ENCODE measurements around the gene PSME2. TPM values are rescaled to one million over a fixed set of nuclear protein-coding genes. Genes with fewer than 3 reads are reported as not detected.
A peak's percentile ranks its signal among the peaks of the same experiment; 100 is the strongest.

Gene PSME2
- polyA plus RNA-seq, 2 donors = 143 to 233 TPM

DNA sequence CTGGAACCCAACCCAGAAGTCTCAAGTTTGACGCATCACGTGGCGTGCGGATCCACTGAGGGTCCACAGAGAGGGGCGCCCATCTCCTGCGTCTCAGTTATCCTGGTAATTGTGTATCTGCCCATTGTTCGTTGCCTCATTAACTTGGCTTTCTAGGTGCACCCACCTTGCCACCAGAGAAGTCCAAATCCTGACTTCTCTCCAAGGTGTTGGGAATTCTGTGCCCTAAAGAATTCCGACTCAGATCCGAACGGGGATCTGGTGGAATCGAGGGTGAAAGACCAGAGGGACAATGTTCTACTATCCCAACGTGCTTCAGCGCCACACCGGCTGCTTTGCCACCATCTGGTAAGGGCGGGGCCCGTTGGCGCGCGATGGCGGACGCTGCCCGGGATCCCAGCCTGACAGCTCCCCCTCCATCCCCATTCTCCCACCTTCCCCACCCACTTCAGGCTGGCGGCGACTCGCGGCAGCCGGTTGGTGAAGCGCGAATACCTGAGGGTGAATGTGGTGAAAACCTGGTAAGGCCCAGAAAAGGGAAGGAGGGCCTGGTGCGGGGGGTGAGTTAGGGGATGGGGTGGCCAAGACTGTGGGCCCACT is 26.0 kb upstream of the PSME2 start:
- Histone ChIP-seq H3K4me3 (ENCODE audit: low read depth in 1 of 2, low read length in 2 of 2) (peak overlapping the region in 1 of 2 donors; percentile 35), H3K4me1 (ENCODE audit: control insufficient read depth in 2 of 2, insufficient read depth in 2 of 2, low read length in 1 of 2) (no peaks in the 10 kb centered on the region), H3K9me3 (ENCODE audit: control insufficient read depth in 2 of 2, insufficient read depth in 1 of 2, low read depth in 1 of 2, low read length in 1 of 2) (no peaks in the 10 kb centered on the region), H3K27ac (ENCODE audit: low read depth in 2 of 2, low read length in 1 of 2) (no peak overlapping the region), H3K36me3 (ENCODE audit: control insufficient read depth in 2 of 2, insufficient read depth in 2 of 2, low read length in 1 of 2) (peaks cover 0 to 10% of the 10 kb centered on the region in 2 donors), H3K27me3 (ENCODE audit: control insufficient read depth in 1 of 2, insufficient read depth in 2 of 2, low read length in 2 of 2) (no peaks in the 10 kb centered on the region)
- WGBS, 2 donors = 43 to 59% methylated on average over 30 of the region's 30 CpGs

DNA sequence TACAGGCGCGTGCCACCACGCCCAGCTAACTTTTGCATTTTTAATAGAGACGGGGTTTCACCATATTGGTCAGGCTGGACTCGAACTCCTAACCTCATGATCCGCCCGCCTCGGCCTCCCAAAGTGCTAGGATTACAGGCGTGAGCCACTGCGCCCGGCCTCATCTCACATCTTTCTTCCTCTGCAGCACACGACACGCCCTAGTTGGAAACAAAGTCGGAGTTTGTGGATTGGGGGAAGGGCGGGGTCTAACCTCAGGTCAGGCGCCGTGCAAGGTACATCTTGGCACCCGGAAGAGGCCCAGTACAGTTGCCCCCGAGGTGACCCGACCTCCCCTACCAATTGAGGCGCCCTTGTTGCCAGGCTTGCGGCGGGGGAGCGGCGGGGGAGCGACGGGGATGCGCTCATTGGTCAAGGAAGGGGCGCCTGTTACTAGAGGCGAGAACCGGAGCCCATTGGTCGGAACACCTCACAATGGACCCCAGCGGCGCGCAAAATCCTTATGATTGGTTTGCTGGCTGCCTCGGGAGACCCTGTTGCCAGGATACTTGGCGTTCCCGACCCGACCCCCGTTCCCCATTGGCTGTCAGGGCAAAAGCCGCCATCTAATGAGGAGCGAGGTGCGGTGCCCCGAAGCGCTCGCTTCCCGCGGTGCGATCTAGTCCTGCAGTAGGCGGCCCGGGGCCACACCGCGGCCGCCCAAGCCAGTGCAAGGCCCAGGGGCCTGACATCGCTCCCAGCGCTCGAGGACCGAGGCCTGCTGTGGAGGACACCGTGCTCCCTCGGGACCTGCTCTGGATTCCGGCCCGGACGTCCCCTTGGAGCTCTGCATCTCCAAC is 25.2 kb upstream of the PSME2 start, which contains the start of gene REC8:
TSS of gene REC8 (plus strand) at position 659 of the 839 bp plus-strand sequence. CDS start 473 bp downstream, outside the sequence.
- H3K36me3 ChIP-seq (ENCODE audit: control insufficient read depth in 2 of 2, insufficient read depth in 2 of 2, low read length in 1 of 2) = peaks cover 2 to 9% of the 10 kb centered on the region in 2 donors

DNA sequence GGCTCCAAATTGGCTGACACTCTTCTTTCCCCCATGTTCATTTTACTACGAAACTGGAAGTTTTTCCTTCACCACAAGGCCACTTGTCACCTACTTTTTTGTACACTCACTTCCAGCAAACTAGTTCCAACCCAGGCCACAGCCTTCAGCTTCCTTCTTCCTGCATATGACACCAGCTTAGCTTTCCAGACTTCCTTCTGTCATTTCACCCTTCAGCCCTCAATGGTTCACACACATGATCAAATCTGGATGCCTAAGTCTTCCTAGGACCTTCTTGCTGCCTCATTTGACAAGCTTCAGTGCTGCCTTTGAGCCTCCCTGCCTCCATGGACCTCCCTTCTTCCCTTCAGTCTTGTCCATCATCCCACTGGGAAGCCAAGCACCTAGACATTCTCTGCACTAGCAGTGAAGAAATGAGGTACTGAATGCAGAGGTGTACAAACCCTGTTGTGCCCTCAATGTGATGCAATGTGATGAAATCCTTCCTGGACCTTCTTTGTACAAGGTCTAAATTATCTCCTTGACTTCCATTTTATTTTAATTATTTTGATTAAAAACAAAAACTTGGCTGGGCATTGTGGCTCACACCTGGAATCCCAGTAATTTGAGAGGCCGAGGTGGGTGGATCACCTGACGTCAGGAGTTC is 21.2 kb upstream of the PSME2 start:
- Histone ChIP-seq H3K27ac (ENCODE audit: low read depth in 2 of 2, low read length in 1 of 2) (peak overlapping the region in 1 of 2 donors; percentile 0), H3K4me1 (ENCODE audit: control insufficient read depth in 2 of 2, insufficient read depth in 2 of 2, low read length in 1 of 2) (peaks cover 6% of the 10 kb centered on the region in 2 donors), H3K9me3 (ENCODE audit: control insufficient read depth in 2 of 2, insufficient read depth in 1 of 2, low read depth in 1 of 2, low read length in 1 of 2) (no peaks in the 10 kb centered on the region), H3K27me3 (ENCODE audit: control insufficient read depth in 1 of 2, insufficient read depth in 2 of 2, low read length in 2 of 2) (no peaks in the 10 kb centered on the region), H3K36me3 (ENCODE audit: control insufficient read depth in 2 of 2, insufficient read depth in 2 of 2, low read length in 1 of 2) (peaks cover 27 to 37% of the 10 kb centered on the region in 2 donors), H3K4me3 (ENCODE audit: low read depth in 1 of 2, low read length in 2 of 2) (no peak overlapping the region)
- WGBS, 2 donors = 86 to 97% methylated on average over 3 of the region's 3 CpGs

More for the DNA sequence above, 25.2 kb upstream of the PSME2 start, which contains the start of gene REC8:
- Histone ChIP-seq H3K4me3 (ENCODE audit: low read depth in 1 of 2, low read length in 2 of 2) (peak within 1 kb of the TSS in 1 of 2 donors; percentile 35), H3K4me1 (ENCODE audit: control insufficient read depth in 2 of 2, insufficient read depth in 2 of 2, low read length in 1 of 2) (no peaks in the 10 kb centered on the region), H3K27ac (ENCODE audit: low read depth in 2 of 2, low read length in 1 of 2) (peak within 1 kb of the TSS; percentile 6 to 47), H3K9me3 (ENCODE audit: control insufficient read depth in 2 of 2, insufficient read depth in 1 of 2, low read depth in 1 of 2, low read length in 1 of 2) (no peaks in the 10 kb centered on the region), H3K27me3 (ENCODE audit: control insufficient read depth in 1 of 2, insufficient read depth in 2 of 2, low read length in 2 of 2) (no peaks in the 10 kb centered on the region)
- 20 to 22% methylated on average over 63 of the region's 63 CpGs for WGBS, 2 donors

DNA sequence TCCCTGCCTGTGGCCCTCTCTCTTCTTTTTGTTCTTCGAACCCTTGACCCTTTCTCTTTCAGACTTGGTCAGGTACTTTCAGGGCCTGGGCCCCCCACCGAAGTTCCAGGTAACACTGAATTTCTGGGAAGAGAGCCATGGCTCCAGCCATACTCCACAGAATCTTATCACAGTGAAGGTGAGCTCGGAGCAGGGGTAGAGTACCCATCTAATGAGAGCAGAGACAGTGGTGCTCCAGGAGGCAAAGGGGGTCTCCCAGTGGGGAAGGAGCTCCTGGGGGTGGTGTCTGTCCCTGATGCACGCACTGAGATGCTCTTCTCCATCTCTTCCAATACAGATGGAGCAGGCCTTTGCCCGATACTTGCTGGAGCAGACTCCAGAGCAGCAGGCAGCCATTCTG is 19.4 kb upstream of the PSME2 start:
- Histone ChIP-seq H3K4me3 (ENCODE audit: low read depth in 1 of 2, low read length in 2 of 2) (no peak overlapping the region), H3K27me3 (ENCODE audit: control insufficient read depth in 1 of 2, insufficient read depth in 2 of 2, low read length in 2 of 2) (no peaks in the 10 kb centered on the region), H3K9me3 (ENCODE audit: control insufficient read depth in 2 of 2, insufficient read depth in 1 of 2, low read depth in 1 of 2, low read length in 1 of 2) (no peaks in the 10 kb centered on the region), H3K27ac (ENCODE audit: low read depth in 2 of 2, low read length in 1 of 2) (no peak overlapping the region), H3K36me3 (ENCODE audit: control insufficient read depth in 2 of 2, insufficient read depth in 2 of 2, low read length in 1 of 2) (peaks cover 27 to 37% of the 10 kb centered on the region in 2 donors), H3K4me1 (ENCODE audit: control insufficient read depth in 2 of 2, insufficient read depth in 2 of 2, low read length in 1 of 2) (peaks cover 6 to 10% of the 10 kb centered on the region in 2 donors)
- WGBS, 2 donors = 91 to 95% methylated on average over 5 of the region's 5 CpGs

DNA sequence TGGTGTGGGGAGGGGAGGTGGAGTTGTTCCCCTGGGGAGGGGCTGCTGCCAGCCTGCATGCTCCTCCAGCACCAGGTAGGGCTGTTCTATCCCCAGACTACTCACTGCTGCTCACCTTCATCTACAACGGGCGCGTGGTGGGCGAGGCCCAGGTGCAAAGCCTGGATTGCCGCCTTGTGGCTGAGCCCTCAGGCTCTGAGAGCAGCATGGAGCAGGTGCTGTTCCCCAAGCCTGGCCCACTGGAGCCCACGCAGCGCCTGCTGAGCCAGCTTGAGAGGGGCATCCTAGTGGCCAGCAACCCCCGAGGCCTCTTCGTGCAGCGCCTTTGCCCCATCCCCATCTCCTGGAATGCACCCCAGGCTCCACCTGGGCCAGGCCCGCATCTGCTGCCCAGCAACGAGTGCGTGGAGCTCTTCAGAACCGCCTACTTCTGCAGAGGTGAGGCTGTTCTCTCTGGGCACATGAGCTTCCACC is 18.1 kb upstream of the PSME2 start:
- Histone ChIP-seq H3K9me3 (ENCODE audit: control insufficient read depth in 2 of 2, insufficient read depth in 1 of 2, low read depth in 1 of 2, low read length in 1 of 2) (no peaks in the 10 kb centered on the region), H3K27ac (ENCODE audit: low read depth in 2 of 2, low read length in 1 of 2) (peak overlapping the region in 1 of 2 donors; percentile 47), H3K27me3 (ENCODE audit: control insufficient read depth in 1 of 2, insufficient read depth in 2 of 2, low read length in 2 of 2) (no peaks in the 10 kb centered on the region), H3K36me3 (ENCODE audit: control insufficient read depth in 2 of 2, insufficient read depth in 2 of 2, low read length in 1 of 2) (peaks cover 28 to 40% of the 10 kb centered on the region in 2 donors), H3K4me1 (ENCODE audit: control insufficient read depth in 2 of 2, insufficient read depth in 2 of 2, low read length in 1 of 2) (peaks cover 6 to 10% of the 10 kb centered on the region in 2 donors), H3K4me3 (ENCODE audit: low read depth in 1 of 2, low read length in 2 of 2) (no peak overlapping the region)
- 60 to 68% methylated on average over 14 of the region's 14 CpGs for WGBS, 2 donors

DNA sequence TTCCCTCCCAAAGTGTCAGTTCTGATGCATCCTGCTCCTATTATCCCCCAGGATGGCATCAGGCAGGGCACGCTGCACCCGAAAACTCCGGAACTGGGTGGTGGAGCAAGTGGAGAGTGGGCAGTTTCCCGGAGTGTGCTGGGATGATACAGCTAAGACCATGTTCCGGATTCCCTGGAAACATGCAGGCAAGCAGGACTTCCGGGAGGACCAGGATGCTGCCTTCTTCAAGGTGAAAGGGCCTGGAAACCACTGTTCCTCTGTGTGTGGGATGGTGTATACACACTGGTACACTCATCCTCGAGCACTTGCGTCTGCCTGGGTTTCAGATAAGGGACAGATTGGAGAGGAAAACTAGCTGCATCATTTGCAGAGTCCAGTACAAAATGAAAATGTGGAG is 15.7 kb upstream of the PSME2 start:
- H3K27ac ChIP-seq (ENCODE audit: low read depth in 2 of 2, low read length in 1 of 2) = peak overlapping the region; percentile 69 to 81
- 18 to 27% methylated on average over 8 of the region's 8 CpGs for WGBS, 2 donors
- peak overlapping the region; percentile 62 for H3K4me3 ChIP-seq (ENCODE audit: low read depth in 1 of 2, low read length in 2 of 2)
- peaks cover 6 to 13% of the 10 kb centered on the region in 2 donors for H3K4me1 ChIP-seq (ENCODE audit: control insufficient read depth in 2 of 2, insufficient read depth in 2 of 2, low read length in 1 of 2)
- H3K9me3 ChIP-seq (ENCODE audit: control insufficient read depth in 2 of 2, insufficient read depth in 1 of 2, low read depth in 1 of 2, low read length in 1 of 2) = no peaks in the 10 kb centered on the region
- H3K27me3 ChIP-seq (ENCODE audit: control insufficient read depth in 1 of 2, insufficient read depth in 2 of 2, low read length in 2 of 2) = no peaks in the 10 kb centered on the region
- H3K36me3 ChIP-seq (ENCODE audit: control insufficient read depth in 2 of 2, insufficient read depth in 2 of 2, low read length in 1 of 2) = peaks cover 38 to 48% of the 10 kb centered on the region in 2 donors

DNA sequence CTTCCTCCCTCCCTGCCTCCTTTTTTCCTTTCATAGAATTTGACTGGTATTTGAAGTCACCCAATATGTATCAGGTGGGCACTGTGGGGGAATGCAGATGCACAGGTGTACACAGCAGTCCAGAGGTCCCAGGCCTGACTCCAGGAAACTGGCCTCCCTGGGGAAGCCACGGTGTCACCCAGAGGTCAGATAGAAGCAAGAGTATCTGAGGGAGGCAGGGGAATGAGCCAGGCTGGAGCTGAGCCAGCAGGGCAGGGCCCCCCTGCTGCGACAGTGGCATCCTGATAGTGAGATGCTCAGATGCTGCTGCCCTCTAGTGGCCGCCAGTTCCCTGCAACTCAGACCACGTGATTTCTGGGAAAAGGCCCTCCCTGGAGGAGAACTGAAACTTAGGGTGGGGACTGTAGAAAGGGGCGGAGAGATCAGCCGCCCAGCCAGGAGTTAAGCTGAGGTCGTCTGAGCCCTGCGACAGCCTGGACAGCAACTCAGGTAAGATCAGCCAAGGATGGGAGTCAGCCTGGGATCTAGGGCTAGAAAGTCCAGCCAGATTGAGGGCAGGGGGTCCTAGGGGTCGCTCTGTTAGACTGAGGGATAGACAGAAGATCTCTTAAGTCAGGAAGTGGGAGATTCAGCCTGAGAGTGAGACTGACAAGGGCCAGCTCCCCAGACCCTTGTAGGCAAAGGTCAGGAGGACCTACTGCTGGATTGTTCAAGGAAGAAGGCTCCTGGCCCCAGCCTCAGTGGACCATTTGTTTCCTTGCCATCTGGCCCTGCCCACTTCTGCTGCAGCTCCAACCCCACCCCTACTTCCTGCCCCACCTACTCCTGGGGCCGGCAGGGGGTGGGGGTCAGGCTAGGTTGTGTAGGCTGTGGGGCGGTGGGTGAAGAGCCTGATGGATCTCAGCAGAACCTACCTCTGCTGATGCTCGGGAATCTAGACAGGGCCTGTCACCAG is 14.7 kb upstream of the PSME2 start, which contains the start of gene IRF9:
TSS of gene IRF9 (plus strand) at position 416 of the 955 bp plus-strand sequence. CDS start 880 bp downstream, outside the sequence.
- peaks cover 6 to 16% of the 10 kb centered on the region in 2 donors for H3K4me1 ChIP-seq (ENCODE audit: control insufficient read depth in 2 of 2, insufficient read depth in 2 of 2, low read length in 1 of 2)
- no peaks in the 10 kb centered on the region for H3K9me3 ChIP-seq (ENCODE audit: control insufficient read depth in 2 of 2, insufficient read depth in 1 of 2, low read depth in 1 of 2, low read length in 1 of 2)
- peak within 1 kb of the TSS; percentile 62 for H3K4me3 ChIP-seq (ENCODE audit: low read depth in 1 of 2, low read length in 2 of 2)
- WGBS, 2 donors = 0% methylated on average over 12 of the region's 12 CpGs
- H3K27me3 ChIP-seq (ENCODE audit: control insufficient read depth in 1 of 2, insufficient read depth in 2 of 2, low read length in 2 of 2) = no peaks in the 10 kb centered on the region
- H3K36me3 ChIP-seq (ENCODE audit: control insufficient read depth in 2 of 2, insufficient read depth in 2 of 2, low read length in 1 of 2) = peaks cover 32 to 48% of the 10 kb centered on the region in 2 donors
- H3K27ac ChIP-seq (ENCODE audit: low read depth in 2 of 2, low read length in 1 of 2) = peak within 1 kb of the TSS; percentile 81 to 97

DNA sequence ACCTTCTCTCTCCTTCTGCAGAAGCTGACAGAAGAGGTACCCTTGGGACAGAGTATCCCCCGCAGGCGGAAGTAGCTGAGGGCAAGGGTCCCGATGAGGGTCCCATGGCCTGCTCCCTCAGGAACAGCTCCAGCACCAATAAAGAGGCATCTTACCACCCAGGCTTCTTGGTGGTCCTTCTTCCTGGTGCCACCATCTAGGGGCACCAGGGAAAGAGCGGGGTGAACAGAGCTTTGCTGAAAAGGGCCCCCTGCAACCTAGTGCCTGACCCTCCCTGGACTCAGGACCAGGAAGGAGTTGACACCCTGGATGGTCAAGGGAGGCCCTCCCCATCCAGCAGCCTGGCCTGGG is 14.1 kb upstream of the PSME2 start:
- Histone ChIP-seq H3K4me3 (ENCODE audit: low read depth in 1 of 2, low read length in 2 of 2) (no peak overlapping the region), H3K9me3 (ENCODE audit: control insufficient read depth in 2 of 2, insufficient read depth in 1 of 2, low read depth in 1 of 2, low read length in 1 of 2) (no peaks in the 10 kb centered on the region), H3K27me3 (ENCODE audit: control insufficient read depth in 1 of 2, insufficient read depth in 2 of 2, low read length in 2 of 2) (no peaks in the 10 kb centered on the region), H3K4me1 (ENCODE audit: control insufficient read depth in 2 of 2, insufficient read depth in 2 of 2, low read length in 1 of 2) (peaks cover 3 to 16% of the 10 kb centered on the region in 2 donors), H3K27ac (ENCODE audit: low read depth in 2 of 2, low read length in 1 of 2) (peak overlapping the region; percentile 65 to 80), H3K36me3 (ENCODE audit: control insufficient read depth in 2 of 2, insufficient read depth in 2 of 2, low read length in 1 of 2) (peaks cover 35 to 49% of the 10 kb centered on the region in 2 donors)
- 90 to 91% methylated on average over 4 of the region's 4 CpGs for WGBS, 2 donors
